NCI-H748 treated with DMSO at 0.1 percent for 48 hours (cell line): Measurements from ENCODE around the gene CYS1.

Source experiments
- DNase-seq: peaks from one replicate; lab custom pipeline; 2025; lab: John Stamatoyannopoulos, UW

The CYS1 gene

GRCh38 chr2:10071595-10071994 is 8.6 kb downstream of the CYS1 start:
- DNase-seq = no peak

- DNase-seq = no peak
Observed at GRCh38 chr2:10071176-10071575, 9.0 kb downstream of the CYS1 start.

- DNase-seq = no peak
Observed at GRCh38 chr2:10067881-10068280, 12.3 kb downstream of the CYS1 start.

GRCh38 chr2:10067330-10067729 is 12.9 kb downstream of the CYS1 start:
- no peak for DNase-seq

GRCh38 chr2:10065773-10066055 is 14.5 kb downstream of the CYS1 start:
- DNase-seq = no peak

- DNase-seq = no peak
Observed at GRCh38 chr2:10064932-10065772, 15.1 kb downstream of the CYS1 start.

- no peak for DNase-seq
Observed at GRCh38 chr2:10063566-10063965, 16.6 kb downstream of the CYS1 start.

- DNase-seq = no peak
Observed at GRCh38 chr2:10062931-10063365, 17.3 kb downstream of the CYS1 start.

GRCh38 chr2:10061221-10061925 is 18.8 kb downstream of the CYS1 start:
- no peak for DNase-seq

- no peak for DNase-seq
Observed at GRCh38 chr2:10059552-10060335, 20.5 kb downstream of the CYS1 start.

- no peak for DNase-seq
Observed at GRCh38 chr2:10059016-10059351, 21.2 kb downstream of the CYS1 start.

GRCh38 chr2:10058251-10059015 is 21.8 kb downstream of the CYS1 start:
- DNase-seq = no peak

- DNase-seq = no peak
Observed at GRCh38 chr2:10057231-10058107, 22.7 kb downstream of the CYS1 start.

- no peak for DNase-seq
Observed at GRCh38 chr2:10056439-10056838, 23.8 kb downstream of the CYS1 start.

- DNase-seq = no peak
Observed at GRCh38 chr2:10054976-10055375, 25.2 kb downstream of the CYS1 start.

GRCh38 chr2:10054424-10054823 is 25.8 kb downstream of the CYS1 start:
- DNase-seq = no peak

GRCh38 chr2:10053351-10053750 is 26.9 kb downstream of the CYS1 start:
- DNase-seq = no peak

- no peak for DNase-seq
Observed at GRCh38 chr2:10052216-10052615, 28.0 kb downstream of the CYS1 start.

- peak; percentile 14 for DNase-seq
Observed at GRCh38 chr2:10048501-10049171, 31.6 kb downstream of the CYS1 start.

- DNase-seq = no peak
Observed at GRCh38 chr2:10047616-10048500, 32.4 kb downstream of the CYS1 start.
